B cell (primary cell): ENCODE measurements around the gene TMEM132D.

Experiments used
- CTCF ChIP-seq: fragments of 200-600 bp; IDR thresholded peaks from one replicate; pipeline ENCODE4 v1.8.0; 2022; ENCODE audit warnings: antibody characterized with exemption, mild to moderate bottlenecking
- EZH2 ChIP-seq: IDR thresholded peaks from 2 replicates; pipeline ENCODE4 v1.6.1; 2012; ENCODE audit warnings: borderline replicate concordance, low read depth, mild to moderate bottlenecking, moderate library complexity, low read length; ENCODE audit not compliant: insufficient read depth, poor library complexity, severe bottlenecking

GRCh38 chr12:129681151-129681550 lies 222.7 kb downstream of the TMEM132D start:
- TF ChIP-seq CTCF (no peak), EZH2 (no peak)
